GM18505 (cell line): ENCODE data around the gene SLC25A4.
"Not testable (repeated sequence)": the region's sequence is repeated elsewhere in the genome, so short reads cannot be mapped to it uniquely, and the experiment has no call there.

Experiments
- ATAC-seq: cut with Tn5 transposase; IDR thresholded peaks from one replicate; pipeline ENCODE4 v1.9.1; 2021; ENCODE audit not compliant: unreplicated experiment
- POLR2A ChIP-seq: IDR thresholded peaks from 4 replicates; pipeline ENCODE4 v1.6.1; 2011; ENCODE audit warnings: borderline replicate concordance; ENCODE audit not compliant: insufficient read depth, insufficient read length; ENCODE audit errors: extremely low read depth

SLC25A4 gene

GRCh38 chr4:185142912-185143600, at the start of gene SLC25A4:
TSS of gene SLC25A4 (plus strand) at chr4:185143266. CDS start at chr4:185143373, 107 bp downstream.
- ATAC-seq, result peak; percentile 97

GRCh38 chr4:185093603-185094002, 49.5 kb upstream of the SLC25A4 start:
- ATAC-seq, result no peak
- TF ChIP-seq POLR2A, result no peak

More at GRCh38 chr4:185142912-185143600, at the start of gene SLC25A4:
- peak; percentile 98 for TF ChIP-seq POLR2A

GRCh38 chr4:185096032-185096653, 46.9 kb upstream of the SLC25A4 start:
- ATAC-seq, result no peak
- TF ChIP-seq POLR2A, result no peak

GRCh38 chr4:185098474-185098873, 44.6 kb upstream of the SLC25A4 start:
- TF ChIP-seq POLR2A, result no peak
- ATAC-seq, result no peak

GRCh38 chr4:185099024-185099682, 43.9 kb upstream of the SLC25A4 start:
- no peak for TF ChIP-seq POLR2A
- no peak for ATAC-seq

GRCh38 chr4:185099940-185100339, 43.1 kb upstream of the SLC25A4 start:
- ATAC-seq, result no peak
- no peak for TF ChIP-seq POLR2A

GRCh38 chr4:185100423-185100822, 42.6 kb upstream of the SLC25A4 start:
- ATAC-seq, result no peak
- TF ChIP-seq POLR2A, result no peak

GRCh38 chr4:185101354-185101890, 41.6 kb upstream of the SLC25A4 start:
- TF ChIP-seq POLR2A, result no peak
- no peak for ATAC-seq

GRCh38 chr4:185104733-185105132, 38.3 kb upstream of the SLC25A4 start:
- no peak for TF ChIP-seq POLR2A
- no peak for ATAC-seq

GRCh38 chr4:185106353-185106752, 36.7 kb upstream of the SLC25A4 start:
- ATAC-seq, result no peak
- no peak for TF ChIP-seq POLR2A

GRCh38 chr4:185107574-185107973, 35.5 kb upstream of the SLC25A4 start:
- ATAC-seq, result not testable (repeated sequence)

- no peak for TF ChIP-seq POLR2A
- no peak for ATAC-seq
Measured at GRCh38 chr4:185108185-185108584, 34.9 kb upstream of the SLC25A4 start.

- no peak for TF ChIP-seq POLR2A
- ATAC-seq, result no peak
Measured at GRCh38 chr4:185108669-185109068, 34.4 kb upstream of the SLC25A4 start.

- TF ChIP-seq POLR2A, result no peak
- ATAC-seq, result no peak
Measured at GRCh38 chr4:185109736-185110135, 33.3 kb upstream of the SLC25A4 start.
